ENCODE results near the gene MRPS24.

DNA sequence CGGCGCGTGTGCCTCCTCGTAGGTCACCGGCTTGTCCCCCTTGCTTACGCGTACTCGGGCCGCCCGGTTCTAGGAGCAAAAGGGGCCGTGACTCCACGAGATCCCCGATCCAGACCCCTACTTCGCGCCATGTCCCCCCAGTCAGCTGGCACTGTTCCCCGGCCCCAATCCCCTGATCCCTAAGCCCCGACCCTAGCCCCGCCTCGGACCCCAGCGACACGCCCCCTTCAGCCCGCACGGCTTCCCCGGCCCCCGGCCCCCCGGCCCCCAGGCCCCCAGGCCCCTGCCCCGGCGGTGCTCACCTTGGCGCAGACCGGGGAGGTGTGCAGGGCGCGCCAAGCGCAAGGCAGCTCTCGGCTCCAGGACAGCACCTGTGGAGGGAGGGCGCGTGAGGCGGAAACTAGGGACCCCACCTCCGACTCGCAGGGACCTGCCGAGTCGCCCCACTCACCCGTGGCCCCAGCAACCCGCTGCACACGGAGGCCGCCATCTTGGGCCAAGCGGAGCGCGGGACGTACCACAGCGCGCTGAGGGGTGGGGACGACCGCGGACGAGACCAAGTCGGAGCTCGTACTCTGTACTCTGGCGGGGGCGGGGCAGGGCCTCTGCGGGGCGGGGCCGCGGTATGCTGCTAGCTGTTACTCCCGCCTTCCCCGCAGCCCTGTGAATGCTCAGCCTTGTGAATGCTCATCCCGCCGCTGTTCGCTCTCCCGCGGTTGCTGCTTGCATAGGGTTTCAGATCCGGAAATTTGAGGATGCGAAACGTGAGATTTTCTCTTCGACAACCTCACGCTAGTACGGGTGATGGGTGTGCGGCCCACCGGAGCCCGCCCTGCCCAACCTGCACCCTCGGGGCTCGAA lies at the start of gene MRPS24:
- TF ChIP-seq SP1 (IDR thresholded peaks at IDR 0.05) (no peak), CTBP1 (IDR thresholded peaks at IDR 0.05; ENCODE audit: borderline replicate concordance) (no peak), ELF4 (IDR thresholded peaks at IDR 0.05) (no peak; the same call in 1 of the 2 replicates), FOXM1 (IDR thresholded peaks at IDR 0.05; ENCODE audit: borderline replicate concordance) (no peak; the same call in 1 of the 2 replicates), BHLHE40 (IDR thresholded peaks at IDR 0.05; ENCODE audit: borderline replicate concordance) (peak; percentile 54; the same call in 1 of the 2 replicates), TARDBP (IDR thresholded peaks at IDR 0.05) (no peak), FOXA1 (IDR thresholded peaks at IDR 0.05) (no peak), ARNT (IDR thresholded peaks at IDR 0.05) (no peak), FOXK2 (IDR thresholded peaks at IDR 0.05) (no peak)
